H9 (cell line): ENCODE measurements around the gene S1PR3. TPM values are rescaled to one million over a fixed set of nuclear protein-coding genes. Genes with fewer than 3 reads are reported as not detected.

Experiments
- DNase-seq: peaks from one replicate; pipeline ENCODE4 v3.0.0-alpha.2; 2017
- H2AFZ ChIP-seq: one replicate; pipeline ENCODE4 v1.6.1; 2013; ENCODE audit warnings: mild to moderate bottlenecking, low read length, control low read depth, moderate library complexity
- H2AK5ac ChIP-seq: 2 replicates; pipeline ENCODE4 v1.6.1; 2013; ENCODE audit warnings: low read length, control low read depth, mixed read lengths; ENCODE audit not compliant: insufficient read length
- H2BK120ac ChIP-seq: one replicate; pipeline ENCODE4 v1.6.1; 2013; ENCODE audit warnings: low read depth, mild to moderate bottlenecking, low read length, control low read depth, inconsistent platforms; ENCODE audit not compliant: poor library complexity, severe bottlenecking
- H2BK12ac ChIP-seq: 2 replicates; pipeline ENCODE4 v1.6.1; 2013; ENCODE audit warnings: low read length, control low read depth, mixed read lengths, low read depth; ENCODE audit not compliant: insufficient read length
- H2BK15ac ChIP-seq: 2 replicates; pipeline ENCODE4 v1.6.1; 2013; ENCODE audit warnings: low read depth, low read length, control low read depth
- H2BK20ac ChIP-seq: one replicate; pipeline ENCODE4 v1.6.1; 2013; ENCODE audit warnings: low read depth, mild to moderate bottlenecking, low read length, control low read depth, inconsistent platforms; ENCODE audit not compliant: poor library complexity, severe bottlenecking
- H2BK5ac ChIP-seq: 2 replicates; pipeline ENCODE4 v1.6.1; 2013; ENCODE audit warnings: low read length, control low read depth, mixed read lengths; ENCODE audit not compliant: insufficient read length
- H3K14ac ChIP-seq: 2 replicates; pipeline ENCODE4 v1.6.1; 2013; ENCODE audit warnings: low read length, control low read depth; ENCODE audit not compliant: insufficient read depth
- H3K18ac ChIP-seq: 2 replicates; pipeline ENCODE4 v1.6.1; 2013; ENCODE audit warnings: low read depth, mild to moderate bottlenecking, mixed read lengths, low read length, control low read depth; ENCODE audit not compliant: insufficient read length
- H3K23ac ChIP-seq: 2 replicates; pipeline ENCODE4 v1.6.1; 2013; ENCODE audit warnings: low read length, control low read depth, mixed read lengths, low read depth; ENCODE audit not compliant: insufficient read length
- H3K23me2 ChIP-seq: 2 replicates; pipeline ENCODE4 v1.6.1; 2013; ENCODE audit warnings: low read depth, mild to moderate bottlenecking, mixed read lengths, low read length, control low read depth; ENCODE audit not compliant: insufficient read length, poor library complexity, severe bottlenecking
- H3K27ac ChIP-seq: 2 replicates; pipeline ENCODE4 v1.5.1; 2013; ENCODE audit warnings: low read length, control low read depth, mixed read lengths, low read depth; ENCODE audit not compliant: insufficient read length
- H3K27me3 ChIP-seq: 2 replicates; pipeline ENCODE4 v1.6.1; 2013; ENCODE audit warnings: low read length, control low read depth, inconsistent platforms; ENCODE audit not compliant: insufficient read depth
- H3K4ac ChIP-seq: 2 replicates; pipeline ENCODE4 v1.6.1; 2013; ENCODE audit warnings: low read depth, mild to moderate bottlenecking, control low read depth, inconsistent platforms, low read length, moderate library complexity
- H3K4me1 ChIP-seq: 2 replicates; pipeline ENCODE4 v1.6.1; 2013; ENCODE audit warnings: low read length, control low read depth, inconsistent platforms; ENCODE audit not compliant: insufficient read depth
- H3K4me2 ChIP-seq: 2 replicates; pipeline ENCODE4 v1.6.1; 2013; ENCODE audit warnings: low read length, control low read depth, mixed read lengths; ENCODE audit not compliant: insufficient read length, insufficient read depth
- H3K56ac ChIP-seq: 2 replicates; pipeline ENCODE4 v1.6.1; 2013; ENCODE audit warnings: low read depth, mild to moderate bottlenecking, mixed read lengths, low read length, control low read depth; ENCODE audit not compliant: insufficient read length
- H3K79me1 ChIP-seq: 2 replicates; pipeline ENCODE4 v1.6.1; 2013; ENCODE audit warnings: low read depth, mild to moderate bottlenecking, moderate library complexity, low read length, control low read depth, inconsistent platforms; ENCODE audit not compliant: insufficient read depth, poor library complexity, severe bottlenecking
- H3K79me2 ChIP-seq: 2 replicates; pipeline ENCODE4 v1.6.1; 2013; ENCODE audit warnings: low read length, control low read depth, inconsistent platforms; ENCODE audit not compliant: insufficient read depth
- H3K9ac ChIP-seq: 2 replicates; pipeline ENCODE4 v1.6.1; 2013; ENCODE audit warnings: low read length, control low read depth, mixed read lengths; ENCODE audit not compliant: insufficient read length; ENCODE audit errors: extremely low read depth
- H3K9me3 ChIP-seq: one replicate; pipeline ENCODE4 v1.6.1; 2013; ENCODE audit warnings: low read depth, low read length, inconsistent platforms; ENCODE audit not compliant: control insufficient read depth
- H3T11ph ChIP-seq: one replicate; pipeline ENCODE4 v1.6.1; 2013; ENCODE audit warnings: mild to moderate bottlenecking, low read length, control low read depth, inconsistent platforms
- H4K20me1 ChIP-seq: one replicate; pipeline ENCODE4 v1.6.1; 2013; ENCODE audit not compliant: control insufficient read depth, insufficient read length, insufficient read depth
- H4K5ac ChIP-seq: 2 replicates; pipeline ENCODE4 v1.6.1; 2013; ENCODE audit warnings: low read depth, mild to moderate bottlenecking, mixed read lengths, low read length, control low read depth; ENCODE audit not compliant: insufficient read length
- H4K8ac ChIP-seq: replicated peaks from 2 replicates; pipeline ENCODE4 v1.6.1; 2013; ENCODE audit warnings: low read length, control low read depth, mixed read lengths, low read depth; ENCODE audit not compliant: insufficient read length
- H4K91ac ChIP-seq: 2 replicates; pipeline ENCODE4 v1.6.1; 2013; ENCODE audit warnings: low read depth, mild to moderate bottlenecking, moderate library complexity, mixed read lengths, low read length, control low read depth; ENCODE audit not compliant: insufficient read length
- H3K27ac Mint-ChIP-seq, 3 experiments: 2 replicates in 2 of 3; 3 replicates in 1 of 3; pipeline ENCODE4 v1.8.0; 2020 to 2021; ENCODE audit warnings: mixed read lengths in 3 of 3, mild to moderate bottlenecking in 1 of 3, moderate library complexity in 1 of 3
- H3K27me3 Mint-ChIP-seq: 2 replicates; pipeline ENCODE4 v1.8.0; 2021; ENCODE audit warnings: low read depth, mild to moderate bottlenecking, moderate library complexity, mixed read lengths
- H3K36me3 Mint-ChIP-seq, 3 experiments: 2 replicates in 2 of 3; 3 replicates in 1 of 3; pipeline ENCODE4 v1.8.0; 2020 to 2021; ENCODE audit warnings: low read depth in 3 of 3, mixed read lengths in 3 of 3; ENCODE audit not compliant: insufficient read depth in 1 of 3
- H3K4me1 Mint-ChIP-seq, 2 experiments: 2 replicates each; pipeline ENCODE4 v1.8.0; 2020; ENCODE audit warnings: mixed read lengths in 2 of 2
- H3K4me3 Mint-ChIP-seq, 2 experiments: 2 replicates in 1 of 2; 3 replicates in 1 of 2; pipeline ENCODE4 v1.8.0; 2020 to 2021; ENCODE audit warnings: mild to moderate bottlenecking in 2 of 2, mixed read lengths in 2 of 2, moderate library complexity in 1 of 2
- H3K9me3 Mint-ChIP-seq, 2 experiments: 2 replicates in 1 of 2; 3 replicates in 1 of 2; pipeline ENCODE4 v1.8.0; 2020; ENCODE audit warnings: mild to moderate bottlenecking in 2 of 2, mixed read lengths in 2 of 2, moderate library complexity in 1 of 2
- WGBS: extraction: QIAGEN DNeasy Blood & Tissue Kit; methylation state at CpG from one replicate; pipeline ENCODE4 v1.1.7; 2013; ENCODE audit warnings: missing lambda C conversion rate, low lambda C conversion rate, mixed read lengths; ENCODE audit not compliant: insufficient read length; ENCODE audit errors: extremely low coverage; 5-methylcytosine and 5-hydroxymethylcytosine counted together
- total RNA-seq: library from RNA; stranded (reverse); gene quantifications from 2 replicates; pipeline ENCODE4 v1.2.1, GENCODE V29; 2021
- TF ChIP-seq, protein P1 (sequence below): fragments of 200-600 bp; sonication (generic); conservative IDR thresholded peaks from 3 replicates; pipeline ENCODE4 v1.8.0; 2021; ENCODE audit warnings: antibody characterized with exemption, mild to moderate bottlenecking

S1PR3 gene
- total RNA-seq, 1 experiment from 2014 or later = 3.3 TPM

DNA sequence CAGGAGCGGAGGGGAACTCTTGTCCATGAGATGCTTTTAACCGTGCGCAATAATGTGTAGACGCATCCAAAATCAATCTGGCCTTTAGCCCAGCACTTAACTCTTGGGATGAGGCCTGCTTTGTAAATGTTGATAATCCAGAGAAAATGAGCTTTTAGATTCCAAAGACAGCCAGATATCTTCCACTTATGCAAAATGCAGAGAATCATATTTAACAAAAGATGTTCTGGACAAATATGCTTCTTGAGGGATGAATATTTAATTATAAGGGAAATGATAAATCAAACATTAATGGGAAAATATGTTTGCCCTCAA lies 5.6 kb downstream of the S1PR3 start:
- no peak for DNase-seq
- Histone ChIP-seq H3K4me1 (no peaks in the 10 kb centered on the region), H3K79me2 (no peaks in the 10 kb centered on the region), H3K27ac (no peak overlapping the region), H2BK5ac (no peak overlapping the region), H2AFZ (no peak overlapping the region), H3T11ph (no peak overlapping the region), H3K56ac (no peak overlapping the region), H3K27me3 (no peaks in the 10 kb centered on the region), H2AK5ac (no peak overlapping the region), H3K18ac (no peak overlapping the region), H3K14ac (no peak overlapping the region), H4K5ac (no peak overlapping the region), H4K8ac (no peak overlapping the region), H2BK15ac (no peak overlapping the region), H4K20me1 (peaks cover 3% of the 10 kb centered on the region), H4K91ac (no peak overlapping the region), H3K4me2 (no peak overlapping the region), H2BK12ac (no peak overlapping the region), H3K9ac (no peak overlapping the region), H3K79me1 (no peaks in the 10 kb centered on the region), H3K9me3 (no peaks in the 10 kb centered on the region), H3K23ac (no peak overlapping the region), H2BK120ac (no peak overlapping the region), H3K4ac (no peak overlapping the region), H3K23me2 (peaks cover 3% of the 10 kb centered on the region), H2BK20ac (no peak overlapping the region)
- peaks cover 20 to 21% of the 10 kb centered on the region in 2 experiments for H3K4me1 Mint-ChIP-seq
- no CpG with 5 or more reads among the region's 4 CpGs for WGBS
- H3K4me3 Mint-ChIP-seq = no peak overlapping the region
- H3K36me3 Mint-ChIP-seq = peaks cover 3 to 12% (median 8%) of the 10 kb centered on the region in 3 experiments; a peak in 6 of 7 replicates
- no peaks in the 10 kb centered on the region for H3K9me3 Mint-ChIP-seq
- H3K27me3 Mint-ChIP-seq = peaks cover 5% of the 10 kb centered on the region
- no peak overlapping the region for H3K27ac Mint-ChIP-seq
- TF ChIP-seq, protein P1, sequence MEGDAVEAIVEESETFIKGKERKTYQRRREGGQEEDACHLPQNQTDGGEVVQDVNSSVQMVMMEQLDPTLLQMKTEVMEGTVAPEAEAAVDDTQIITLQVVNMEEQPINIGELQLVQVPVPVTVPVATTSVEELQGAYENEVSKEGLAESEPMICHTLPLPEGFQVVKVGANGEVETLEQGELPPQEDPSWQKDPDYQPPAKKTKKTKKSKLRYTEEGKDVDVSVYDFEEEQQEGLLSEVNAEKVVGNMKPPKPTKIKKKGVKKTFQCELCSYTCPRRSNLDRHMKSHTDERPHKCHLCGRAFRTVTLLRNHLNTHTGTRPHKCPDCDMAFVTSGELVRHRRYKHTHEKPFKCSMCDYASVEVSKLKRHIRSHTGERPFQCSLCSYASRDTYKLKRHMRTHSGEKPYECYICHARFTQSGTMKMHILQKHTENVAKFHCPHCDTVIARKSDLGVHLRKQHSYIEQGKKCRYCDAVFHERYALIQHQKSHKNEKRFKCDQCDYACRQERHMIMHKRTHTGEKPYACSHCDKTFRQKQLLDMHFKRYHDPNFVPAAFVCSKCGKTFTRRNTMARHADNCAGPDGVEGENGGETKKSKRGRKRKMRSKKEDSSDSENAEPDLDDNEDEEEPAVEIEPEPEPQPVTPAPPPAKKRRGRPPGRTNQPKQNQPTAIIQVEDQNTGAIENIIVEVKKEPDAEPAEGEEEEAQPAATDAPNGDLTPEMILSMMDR = no peak
